ENCODE results near the gene SGCG.
"Not testable (repeated sequence)": the region's sequence is repeated elsewhere in the genome, so short reads cannot be mapped to it uniquely, and the experiment has no call there.

Gene SGCG

GRCh38 chr13:23212671-23213070, 31.9 kb downstream of the SGCG start:
- DNase-seq, result no peak

DNA sequence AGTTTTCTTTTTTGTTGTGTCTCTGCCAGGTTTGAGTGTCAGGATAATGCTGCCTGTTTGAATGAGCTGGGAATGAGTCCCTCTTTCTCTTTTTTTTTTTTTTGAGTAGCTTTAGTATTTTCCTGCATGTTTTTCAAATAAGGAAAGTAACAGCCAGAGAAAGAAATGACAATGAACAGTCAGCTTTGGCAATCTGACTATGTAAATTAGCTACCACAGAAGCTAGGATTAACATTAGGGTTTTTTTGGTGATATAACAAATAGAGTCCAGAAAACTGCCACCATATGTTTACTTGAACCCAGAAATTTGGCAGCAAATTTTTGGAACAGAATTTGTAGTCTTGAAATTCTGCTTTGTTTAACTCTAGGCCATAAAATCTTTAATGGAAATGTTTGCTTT, 50.5 kb downstream of the SGCG start:
- no peak for DNase-seq

DNA sequence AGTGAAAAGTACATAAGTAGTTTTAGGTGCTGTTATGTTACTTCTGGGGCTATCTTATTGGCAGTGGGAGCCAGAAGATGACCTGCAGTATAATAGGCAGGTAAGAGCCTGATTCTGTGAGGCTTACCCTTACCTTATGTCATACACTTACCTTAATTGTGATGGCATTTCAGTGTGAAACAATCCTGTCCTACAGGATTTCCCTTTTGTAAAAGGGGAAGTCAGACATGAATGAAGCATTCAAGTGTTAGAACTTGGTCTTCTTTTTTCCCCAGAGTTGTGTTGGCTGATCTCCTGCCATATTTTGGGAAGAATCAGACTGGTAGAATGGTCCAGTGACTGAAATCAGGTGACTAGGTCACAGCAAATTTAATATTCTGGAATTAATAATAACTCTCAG, 55.2 kb downstream of the SGCG start:
- DNase-seq, result no peak

DNA sequence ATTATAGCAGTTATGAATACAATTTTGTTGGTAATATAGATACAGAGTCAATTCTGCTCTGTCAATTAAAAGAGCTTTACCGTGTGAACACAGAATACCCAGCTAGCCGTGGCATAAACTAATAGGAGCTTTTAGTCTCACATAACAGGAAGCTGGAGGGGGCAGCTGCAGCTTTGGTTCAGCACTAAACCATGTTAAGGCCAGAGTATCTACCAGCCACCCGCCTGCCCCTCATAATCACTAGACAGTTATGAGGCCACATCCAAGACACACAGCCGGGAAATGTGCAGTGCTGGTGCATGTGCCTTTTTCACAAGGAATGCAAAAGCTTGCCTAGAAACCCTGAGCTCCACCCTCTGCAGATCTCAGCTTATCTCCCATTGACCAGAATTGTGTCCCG, 62.3 kb downstream of the SGCG start:
- no peak for DNase-seq

GRCh38 chr13:23248410-23248809, 67.6 kb downstream of the SGCG start:
- not testable (repeated sequence) for DNase-seq

DNA sequence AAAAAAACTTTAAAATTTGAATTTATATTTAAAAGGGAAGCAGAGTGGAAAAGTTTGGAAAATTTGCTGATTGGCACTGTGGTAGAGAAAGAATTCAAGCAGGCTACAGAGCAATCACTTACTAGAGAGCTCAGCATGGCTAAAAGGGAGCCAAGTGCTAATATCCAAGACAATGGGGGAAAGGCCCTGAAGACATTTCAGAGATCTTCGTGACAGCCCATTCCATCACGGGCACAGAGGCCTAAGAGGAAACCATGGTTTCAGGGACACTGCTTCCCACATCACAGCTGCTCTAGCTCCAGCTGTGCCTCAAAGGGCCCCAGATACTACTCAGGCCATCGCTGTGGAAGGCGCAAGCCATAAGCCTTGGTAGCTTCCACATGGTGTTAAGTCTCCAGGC, 73.7 kb downstream of the SGCG start:
- no peak for DNase-seq

DNA sequence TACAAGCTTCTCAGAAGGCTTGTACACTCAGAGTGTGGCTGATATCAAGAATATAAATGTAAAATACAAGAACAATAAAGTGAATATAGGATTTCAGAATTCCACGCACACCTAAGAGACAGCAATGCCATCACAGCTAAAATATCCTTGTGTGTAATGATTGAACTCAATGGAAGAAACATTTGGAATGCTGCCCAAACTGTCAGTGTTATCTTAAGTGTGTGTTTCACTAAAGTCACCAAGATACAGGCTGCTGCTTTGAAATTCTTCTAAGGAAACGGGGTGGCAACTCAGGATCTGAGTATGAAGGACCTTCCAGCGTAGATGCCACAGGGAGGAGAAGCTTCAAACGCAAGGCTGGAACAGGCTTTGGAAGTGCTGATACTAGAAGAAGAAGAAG, 86.8 kb downstream of the SGCG start:
- no peak for DNase-seq

GRCh38 chr13:23268441-23268840, 87.7 kb downstream of the SGCG start:
- no peak for DNase-seq

DNA sequence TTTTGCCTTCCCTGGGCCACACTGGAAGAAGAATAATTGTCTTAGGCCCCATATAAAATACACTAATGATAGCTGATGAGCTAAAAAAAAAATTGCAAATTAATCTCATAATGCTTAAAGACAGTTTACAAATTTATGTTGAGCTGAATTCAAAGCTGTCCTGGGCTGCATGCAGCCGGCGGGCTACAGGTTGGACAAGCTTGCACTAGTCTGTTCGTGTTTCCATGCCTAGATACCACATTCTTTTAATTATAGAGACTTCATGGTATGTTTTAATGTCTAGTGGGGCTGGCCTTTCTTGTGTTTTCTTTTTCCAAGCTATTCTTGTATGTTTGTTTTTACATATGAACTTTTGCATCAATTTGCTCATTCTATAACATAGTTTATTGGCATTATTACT, 90.6 kb downstream of the SGCG start:
- DNase-seq, result no peak

DNA sequence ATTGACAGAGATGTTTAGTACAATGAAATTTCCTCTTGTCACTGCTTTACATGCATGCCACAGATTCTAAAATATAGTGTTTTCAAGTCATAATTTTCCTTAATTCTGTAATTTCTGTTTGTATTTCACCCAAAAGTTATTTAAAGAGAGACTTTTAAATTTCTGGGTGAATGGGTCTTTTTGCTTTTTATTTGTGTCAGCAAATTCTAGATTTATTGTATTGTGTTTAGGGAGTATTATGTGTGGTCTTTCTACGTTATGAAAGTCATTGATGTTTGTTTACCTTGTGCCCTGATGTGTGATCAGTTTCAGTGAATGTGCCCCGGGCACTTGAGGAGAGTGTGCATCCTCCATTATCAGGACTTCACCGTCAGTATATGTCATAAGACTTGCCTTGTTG, 92.7 kb downstream of the SGCG start:
- no peak for DNase-seq

- no peak for DNase-seq
These were observed 98.5 kb downstream of the SGCG start for GRCh38 chr13:23279321-23279720.

DNA sequence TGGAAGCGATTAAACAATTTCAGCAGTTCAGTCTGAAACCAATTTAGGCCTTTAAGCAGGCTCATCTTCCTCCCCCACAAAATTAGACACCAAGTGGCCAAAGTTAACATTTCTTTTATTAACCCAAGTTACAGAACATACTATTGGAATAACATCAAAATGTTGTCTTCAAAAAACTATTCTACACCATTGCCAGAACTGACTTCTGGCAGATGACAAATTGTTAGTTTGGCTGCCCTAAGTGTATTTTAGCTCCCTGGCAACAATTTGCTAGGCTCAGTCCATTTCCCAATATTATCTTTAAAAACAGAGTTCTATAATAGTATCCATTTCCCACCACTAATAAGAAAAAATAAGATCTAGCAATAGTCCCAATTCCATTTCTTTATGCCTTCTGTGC, 107.8 kb downstream of the SGCG start:
- no peak for DNase-seq

GRCh38 chr13:23288995-23289394, 108.2 kb downstream of the SGCG start:
- no peak for DNase-seq

DNA sequence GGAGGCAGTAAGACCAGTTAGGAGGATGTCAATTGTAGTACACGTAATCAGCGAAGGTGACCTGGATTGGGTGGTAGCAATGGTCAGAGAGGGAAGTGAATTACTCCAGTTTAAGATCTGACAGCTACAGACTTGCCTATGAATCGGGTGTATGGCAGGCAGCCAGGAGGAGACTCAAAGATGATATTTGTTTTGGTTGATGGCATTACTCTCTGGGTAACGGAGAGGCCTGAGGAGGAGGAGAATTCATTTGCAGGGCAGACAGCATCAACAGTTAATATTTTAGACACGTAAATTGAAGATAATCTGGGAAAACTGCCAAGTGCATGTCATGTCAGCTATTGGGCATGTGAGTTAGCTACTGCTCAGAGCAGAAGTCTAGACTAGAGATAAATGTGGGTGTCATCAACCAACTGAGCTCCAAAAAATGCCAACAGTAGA, 109.2 kb downstream of the SGCG start:
- no peak for DNase-seq

DNA sequence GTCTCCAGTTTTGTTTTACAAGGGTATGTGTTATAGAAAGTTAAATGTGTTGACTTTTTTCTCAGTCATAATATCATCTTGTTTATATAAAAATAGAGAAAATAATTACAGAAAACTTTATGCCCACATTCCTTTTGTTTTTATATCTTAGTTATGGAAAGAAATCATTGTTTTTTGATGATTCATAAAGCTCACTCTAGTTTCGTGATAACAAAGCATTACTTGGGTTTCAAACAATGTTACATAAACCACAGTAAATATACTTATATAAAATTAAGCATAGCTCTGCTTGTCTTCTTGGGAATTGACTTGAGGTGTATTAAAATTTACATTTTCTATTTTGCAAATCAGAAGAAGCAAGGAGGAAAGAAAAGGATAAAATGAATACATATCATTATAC, 111.8 kb downstream of the SGCG start:
- no peak for DNase-seq

DNA sequence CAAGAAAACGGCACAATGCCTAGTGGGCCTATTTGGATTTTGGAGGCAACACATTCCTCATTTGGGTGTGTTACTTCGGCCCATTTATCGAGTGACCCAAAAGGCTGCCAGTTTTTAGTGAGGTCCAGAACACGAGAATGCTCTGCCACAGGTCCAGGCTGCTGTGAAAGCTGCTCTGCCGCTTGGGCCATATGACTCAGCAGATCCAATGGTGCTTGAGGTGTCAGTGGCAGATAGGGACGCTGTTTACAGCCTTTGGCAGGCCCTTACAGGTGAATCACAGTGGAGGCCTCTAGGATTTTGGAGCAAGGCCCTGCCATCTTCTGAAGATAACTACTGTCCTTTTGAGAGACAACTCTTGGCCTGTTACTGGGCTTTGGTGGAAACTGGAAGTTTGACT, 134.1 kb downstream of the SGCG start:
- DNase-seq, result not testable (repeated sequence)

DNA sequence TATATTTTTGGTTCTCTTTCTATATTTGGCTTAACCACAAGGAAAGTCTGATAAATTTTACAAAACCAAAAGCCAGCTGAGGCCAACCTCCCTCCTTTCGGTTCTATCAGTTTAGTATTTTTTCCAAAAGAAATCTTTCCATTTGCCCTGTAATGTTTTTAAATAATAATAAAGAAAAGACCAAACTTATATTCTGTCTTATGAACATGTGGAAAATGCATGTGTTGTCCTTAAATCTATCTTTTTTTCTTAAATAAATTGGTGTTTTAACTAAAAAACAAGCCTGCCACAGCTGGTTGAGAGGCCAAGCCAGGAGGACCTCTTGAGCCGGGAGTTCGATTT, 139.1 kb downstream of the SGCG start:
- no peak for DNase-seq

- DNase-seq, result no peak
These were observed 140.3 kb downstream of the SGCG start for GRCh38 chr13:23320926-23321534.

DNA sequence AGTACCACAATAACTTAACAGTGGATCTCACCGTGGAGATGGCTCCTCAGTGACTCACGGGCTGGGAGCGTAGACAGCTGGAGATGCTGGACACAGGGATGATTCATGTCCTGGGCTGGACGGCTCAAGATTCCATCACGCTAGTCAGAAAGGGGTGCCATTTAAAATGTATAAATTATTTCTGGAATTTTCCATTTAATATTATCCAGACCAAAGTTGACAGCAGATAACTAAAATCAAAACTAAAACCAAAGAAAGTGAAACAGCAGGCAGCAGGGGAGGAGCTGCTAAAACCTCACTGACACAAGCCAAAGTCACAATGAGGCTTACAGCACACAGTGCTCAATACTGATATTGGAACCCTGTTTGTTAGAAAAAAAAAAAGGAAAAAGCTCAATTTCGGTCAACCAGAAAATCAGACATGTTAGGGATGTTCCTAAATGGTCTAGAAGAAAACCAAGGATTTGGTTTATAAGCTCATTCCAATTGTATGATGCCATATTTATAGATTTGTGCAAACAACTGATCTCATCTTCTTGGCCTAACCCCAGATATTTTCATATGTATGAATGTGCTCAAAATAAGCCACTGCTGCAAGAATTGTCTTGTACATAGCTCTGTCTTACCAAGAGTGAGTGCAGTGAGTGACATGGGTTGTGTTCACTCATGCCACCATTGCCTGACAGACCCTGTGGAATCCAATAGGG, 140.9 kb downstream of the SGCG start:
- DNase-seq, result no peak

GRCh38 chr13:23322353-23323336, 141.9 kb downstream of the SGCG start:
- DNase-seq, result no peak

- peak; percentile 33 for DNase-seq
These were observed 143.3 kb downstream of the SGCG start for GRCh38 chr13:23323946-23324709.

GRCh38 chr13:23325191-23325590, 144.4 kb downstream of the SGCG start:
- no peak for DNase-seq

GRCh38 chr13:23330356-23330755, 149.6 kb downstream of the SGCG start:
- DNase-seq, result no peak
